ENCODE results near the gene WSB2. TPM values are rescaled to one million over a fixed set of nuclear protein-coding genes. Genes with fewer than 3 reads are reported as not detected.

WSB2 gene
- total and polyA plus RNA-seq, 2 of the 8 experiments (the other 6 are each of a cell fraction or from before 2014, with no cell fraction given): 47.5 to 58.2 TPM

- TF ChIP-seq, protein P1, sequence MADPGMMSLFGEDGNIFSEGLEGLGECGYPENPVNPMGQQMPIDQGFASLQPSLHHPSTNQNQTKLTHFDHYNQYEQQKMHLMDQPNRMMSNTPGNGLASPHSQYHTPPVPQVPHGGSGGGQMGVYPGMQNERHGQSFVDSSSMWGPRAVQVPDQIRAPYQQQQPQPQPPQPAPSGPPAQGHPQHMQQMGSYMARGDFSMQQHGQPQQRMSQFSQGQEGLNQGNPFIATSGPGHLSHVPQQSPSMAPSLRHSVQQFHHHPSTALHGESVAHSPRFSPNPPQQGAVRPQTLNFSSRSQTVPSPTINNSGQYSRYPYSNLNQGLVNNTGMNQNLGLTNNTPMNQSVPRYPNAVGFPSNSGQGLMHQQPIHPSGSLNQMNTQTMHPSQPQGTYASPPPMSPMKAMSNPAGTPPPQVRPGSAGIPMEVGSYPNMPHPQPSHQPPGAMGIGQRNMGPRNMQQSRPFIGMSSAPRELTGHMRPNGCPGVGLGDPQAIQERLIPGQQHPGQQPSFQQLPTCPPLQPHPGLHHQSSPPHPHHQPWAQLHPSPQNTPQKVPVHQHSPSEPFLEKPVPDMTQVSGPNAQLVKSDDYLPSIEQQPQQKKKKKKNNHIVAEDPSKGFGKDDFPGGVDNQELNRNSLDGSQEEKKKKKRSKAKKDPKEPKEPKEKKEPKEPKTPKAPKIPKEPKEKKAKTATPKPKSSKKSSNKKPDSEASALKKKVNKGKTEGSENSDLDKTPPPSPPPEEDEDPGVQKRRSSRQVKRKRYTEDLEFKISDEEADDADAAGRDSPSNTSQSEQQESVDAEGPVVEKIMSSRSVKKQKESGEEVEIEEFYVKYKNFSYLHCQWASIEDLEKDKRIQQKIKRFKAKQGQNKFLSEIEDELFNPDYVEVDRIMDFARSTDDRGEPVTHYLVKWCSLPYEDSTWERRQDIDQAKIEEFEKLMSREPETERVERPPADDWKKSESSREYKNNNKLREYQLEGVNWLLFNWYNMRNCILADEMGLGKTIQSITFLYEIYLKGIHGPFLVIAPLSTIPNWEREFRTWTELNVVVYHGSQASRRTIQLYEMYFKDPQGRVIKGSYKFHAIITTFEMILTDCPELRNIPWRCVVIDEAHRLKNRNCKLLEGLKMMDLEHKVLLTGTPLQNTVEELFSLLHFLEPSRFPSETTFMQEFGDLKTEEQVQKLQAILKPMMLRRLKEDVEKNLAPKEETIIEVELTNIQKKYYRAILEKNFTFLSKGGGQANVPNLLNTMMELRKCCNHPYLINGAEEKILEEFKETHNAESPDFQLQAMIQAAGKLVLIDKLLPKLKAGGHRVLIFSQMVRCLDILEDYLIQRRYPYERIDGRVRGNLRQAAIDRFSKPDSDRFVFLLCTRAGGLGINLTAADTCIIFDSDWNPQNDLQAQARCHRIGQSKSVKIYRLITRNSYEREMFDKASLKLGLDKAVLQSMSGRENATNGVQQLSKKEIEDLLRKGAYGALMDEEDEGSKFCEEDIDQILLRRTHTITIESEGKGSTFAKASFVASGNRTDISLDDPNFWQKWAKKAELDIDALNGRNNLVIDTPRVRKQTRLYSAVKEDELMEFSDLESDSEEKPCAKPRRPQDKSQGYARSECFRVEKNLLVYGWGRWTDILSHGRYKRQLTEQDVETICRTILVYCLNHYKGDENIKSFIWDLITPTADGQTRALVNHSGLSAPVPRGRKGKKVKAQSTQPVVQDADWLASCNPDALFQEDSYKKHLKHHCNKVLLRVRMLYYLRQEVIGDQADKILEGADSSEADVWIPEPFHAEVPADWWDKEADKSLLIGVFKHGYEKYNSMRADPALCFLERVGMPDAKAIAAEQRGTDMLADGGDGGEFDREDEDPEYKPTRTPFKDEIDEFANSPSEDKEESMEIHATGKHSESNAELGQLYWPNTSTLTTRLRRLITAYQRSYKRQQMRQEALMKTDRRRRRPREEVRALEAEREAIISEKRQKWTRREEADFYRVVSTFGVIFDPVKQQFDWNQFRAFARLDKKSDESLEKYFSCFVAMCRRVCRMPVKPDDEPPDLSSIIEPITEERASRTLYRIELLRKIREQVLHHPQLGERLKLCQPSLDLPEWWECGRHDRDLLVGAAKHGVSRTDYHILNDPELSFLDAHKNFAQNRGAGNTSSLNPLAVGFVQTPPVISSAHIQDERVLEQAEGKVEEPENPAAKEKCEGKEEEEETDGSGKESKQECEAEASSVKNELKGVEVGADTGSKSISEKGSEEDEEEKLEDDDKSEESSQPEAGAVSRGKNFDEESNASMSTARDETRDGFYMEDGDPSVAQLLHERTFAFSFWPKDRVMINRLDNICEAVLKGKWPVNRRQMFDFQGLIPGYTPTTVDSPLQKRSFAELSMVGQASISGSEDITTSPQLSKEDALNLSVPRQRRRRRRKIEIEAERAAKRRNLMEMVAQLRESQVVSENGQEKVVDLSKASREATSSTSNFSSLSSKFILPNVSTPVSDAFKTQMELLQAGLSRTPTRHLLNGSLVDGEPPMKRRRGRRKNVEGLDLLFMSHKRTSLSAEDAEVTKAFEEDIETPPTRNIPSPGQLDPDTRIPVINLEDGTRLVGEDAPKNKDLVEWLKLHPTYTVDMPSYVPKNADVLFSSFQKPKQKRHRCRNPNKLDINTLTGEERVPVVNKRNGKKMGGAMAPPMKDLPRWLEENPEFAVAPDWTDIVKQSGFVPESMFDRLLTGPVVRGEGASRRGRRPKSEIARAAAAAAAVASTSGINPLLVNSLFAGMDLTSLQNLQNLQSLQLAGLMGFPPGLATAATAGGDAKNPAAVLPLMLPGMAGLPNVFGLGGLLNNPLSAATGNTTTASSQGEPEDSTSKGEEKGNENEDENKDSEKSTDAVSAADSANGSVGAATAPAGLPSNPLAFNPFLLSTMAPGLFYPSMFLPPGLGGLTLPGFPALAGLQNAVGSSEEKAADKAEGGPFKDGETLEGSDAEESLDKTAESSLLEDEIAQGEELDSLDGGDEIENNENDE (IDR thresholded peaks at IDR 0.05; ENCODE audit: insufficient replicate concordance, low read length): no peak
- no peak for TF ChIP-seq YY1 (IDR thresholded peaks at IDR 0.05; ENCODE audit: low read depth, low read length)
Observed at GRCh38 chr12:118065380-118065779, 4.4 kb upstream of the WSB2 start (continued).
